Liver (tissue), 9 donors: ENCODE data around the gene OLFML2A. TPM values are rescaled to one million over a fixed set of nuclear protein-coding genes. Genes with fewer than 3 reads are reported as not detected.

ENCODE experiments used
- DNase-seq: peaks from one replicate; pipeline ENCODE4 v3.0.0-alpha.2; 2017; ENCODE audit warnings: low spot score
- H3K27ac ChIP-seq, 2 donors: one replicate each; pipeline ENCODE4 v1.7.0; 2013; ENCODE audit warnings: inconsistent platforms in 2 of 2, low read length in 2 of 2, control low read depth in 1 of 2, low read depth in 1 of 2, mild to moderate bottlenecking in 1 of 2
- H3K27me3 ChIP-seq, 4 donors: one replicate each; pipeline versions ENCODE4 v1.6.1 to v1.7.0; 2013; ENCODE audit warnings: low read length in 3 of 4, inconsistent platforms in 1 of 4, mild to moderate bottlenecking in 1 of 4, moderate library complexity in 1 of 4; ENCODE audit not compliant: control insufficient read depth in 4 of 4, insufficient read depth in 4 of 4
- H3K36me3 ChIP-seq, 4 donors: one replicate each; pipeline versions ENCODE4 v1.6.1 to v1.7.0; 2013; ENCODE audit warnings: low read length in 3 of 4, mild to moderate bottlenecking in 3 of 4, low read depth in 1 of 4, moderate library complexity in 1 of 4; ENCODE audit not compliant: control insufficient read depth in 4 of 4, insufficient read depth in 3 of 4
- H3K4me1 ChIP-seq, 4 donors: one replicate each; pipeline versions ENCODE4 v1.6.1 to v1.7.0; 2013; ENCODE audit warnings: low read length in 3 of 4, mild to moderate bottlenecking in 3 of 4, moderate library complexity in 1 of 4; ENCODE audit not compliant: control insufficient read depth in 4 of 4, insufficient read depth in 4 of 4
- H3K4me3 ChIP-seq, 3 donors: one replicate each; pipeline versions ENCODE4 v1.6.1 to v1.7.0; 2013; ENCODE audit warnings: low read length in 3 of 3, control low read depth in 1 of 3, low read depth in 1 of 3, mild to moderate bottlenecking in 1 of 3
- H3K9ac ChIP-seq, 2 donors: one replicate each; pipeline ENCODE4 v1.7.0; 2013; ENCODE audit warnings: low read length in 2 of 2, mild to moderate bottlenecking in 2 of 2, moderate library complexity in 2 of 2, control low read depth in 1 of 2, low read depth in 1 of 2
- H3K9me3 ChIP-seq, 4 donors: one replicate each; pipeline versions ENCODE4 v1.6.1 to v1.7.0; 2013; ENCODE audit warnings: low read length in 3 of 4; ENCODE audit not compliant: control insufficient read depth in 4 of 4
- EGR1 ChIP-seq, 2 donors: IDR thresholded peaks; 2 replicates each; pipeline ENCODE4 v1.6.1; 2016 to 2018; ENCODE audit warnings: antibody characterized with exemption in 2 of 2, low read depth in 2 of 2
- FOXA1 ChIP-seq: IDR thresholded peaks from 2 replicates; pipeline ENCODE4 v1.6.1; 2016; ENCODE audit warnings: antibody characterized with exemption
- FOXA2 ChIP-seq: IDR thresholded peaks from 2 replicates; pipeline ENCODE4 v1.6.1; 2016; ENCODE audit warnings: antibody characterized with exemption
- GABPA ChIP-seq, 2 donors: IDR thresholded peaks in 1 of 2; conservative IDR thresholded peaks in 1 of 2; 2 replicates each; pipeline ENCODE4 v1.6.1; 2016; ENCODE audit warnings: antibody characterized with exemption in 2 of 2, mild to moderate bottlenecking in 1 of 2, moderate library complexity in 1 of 2
- HNF4A ChIP-seq, 2 donors: conservative IDR thresholded peaks; 2 replicates each; pipeline ENCODE4 v1.6.1; 2016; ENCODE audit warnings: antibody characterized with exemption in 2 of 2, mild to moderate bottlenecking in 2 of 2
- HNF4G ChIP-seq: IDR thresholded peaks from 2 replicates; pipeline ENCODE4 v1.6.1; 2016; ENCODE audit warnings: antibody characterized with exemption
- JUND ChIP-seq, 2 donors: IDR thresholded peaks; 2 replicates each; pipeline ENCODE4 v1.6.1; 2016; ENCODE audit warnings: antibody characterized with exemption in 2 of 2
- NR2F2 ChIP-seq: IDR thresholded peaks from 2 replicates; pipeline ENCODE4 v1.6.1; 2016; ENCODE audit warnings: antibody characterized with exemption
- RAD21 ChIP-seq, 2 donors: IDR thresholded peaks; 2 replicates each; pipeline ENCODE4 v1.6.1; 2016; ENCODE audit warnings: antibody characterized with exemption in 2 of 2, mild to moderate bottlenecking in 2 of 2
- RXRA ChIP-seq, 2 donors: IDR thresholded peaks; 2 replicates each; pipeline ENCODE4 v1.6.1; 2017 to 2018; ENCODE audit warnings: antibody characterized with exemption in 2 of 2, mild to moderate bottlenecking in 1 of 2
- SP1 ChIP-seq: IDR thresholded peaks from 2 replicates; pipeline ENCODE4 v1.6.1; 2018; ENCODE audit warnings: antibody characterized with exemption, mild to moderate bottlenecking
- TAF1 ChIP-seq: conservative IDR thresholded peaks from 2 replicates; pipeline ENCODE4 v1.6.1; 2016; ENCODE audit warnings: antibody characterized with exemption, mild to moderate bottlenecking
- YY1 ChIP-seq: IDR thresholded peaks from 2 replicates; pipeline ENCODE4 v1.6.1; 2016; ENCODE audit warnings: antibody characterized with exemption, mild to moderate bottlenecking
- WGBS: extraction: QIAGEN DNeasy Blood & Tissue Kit; methylation state at CpG from one replicate; pipeline ENCODE4 v1.1.7; 2013; 5-methylcytosine and 5-hydroxymethylcytosine counted together
- polyA plus RNA-seq, 2 donors: library from polyadenylated mRNA; stranded (reverse) in 1 of 2; unstranded in 1 of 2; fragments of 200-250 nt in 1 of 2; fragments of >200 nt in 1 of 2; fragmentation: Nextera tagmentation in 1 of 2; extraction: Ambion mirVana in 1 of 2; gene quantifications; one replicate each; pipeline versions ENCODE4 v1.2.1 to v1.2.3, GENCODE V29; 2013 to 2015
- total RNA-seq, 2 donors: library from RNA; depleted of rRNA; stranded (reverse); fragments of >200 nt; gene quantifications; one replicate each; pipeline ENCODE4 v1.2.3, GENCODE V29; 2014
- TF ChIP-seq, protein P1 (sequence below): IDR thresholded peaks from 2 replicates; pipeline ENCODE4 v1.6.1; 2016; ENCODE audit warnings: antibody characterized with exemption
- TF ChIP-seq, protein P2 (sequence below): IDR thresholded peaks from 2 replicates; pipeline ENCODE4 v1.6.1; 2016; ENCODE audit warnings: antibody characterized with exemption, mild to moderate bottlenecking
- TF ChIP-seq, protein P3 (sequence below): IDR thresholded peaks from 2 replicates; pipeline ENCODE4 v1.6.1; 2016; ENCODE audit warnings: antibody characterized with exemption
- TF ChIP-seq, protein P4 (sequence below): fragments of 150-350 bp; IDR thresholded peaks from 2 replicates; pipeline ENCODE4 v1.5.1; 2017; ENCODE audit warnings: improper control_type of control experiment, low read depth, low read length; ENCODE audit not compliant: missing input control
- donor health status: healthy.
- donor health status: healthy.
- donor health status: healthy.
- donor health status: healthy.
- donor health status: healthy.

OLFML2A gene
- total and polyA plus RNA-seq, 4 donors, result 0.15 to 1.1 (median 0.53) TPM

DNA sequence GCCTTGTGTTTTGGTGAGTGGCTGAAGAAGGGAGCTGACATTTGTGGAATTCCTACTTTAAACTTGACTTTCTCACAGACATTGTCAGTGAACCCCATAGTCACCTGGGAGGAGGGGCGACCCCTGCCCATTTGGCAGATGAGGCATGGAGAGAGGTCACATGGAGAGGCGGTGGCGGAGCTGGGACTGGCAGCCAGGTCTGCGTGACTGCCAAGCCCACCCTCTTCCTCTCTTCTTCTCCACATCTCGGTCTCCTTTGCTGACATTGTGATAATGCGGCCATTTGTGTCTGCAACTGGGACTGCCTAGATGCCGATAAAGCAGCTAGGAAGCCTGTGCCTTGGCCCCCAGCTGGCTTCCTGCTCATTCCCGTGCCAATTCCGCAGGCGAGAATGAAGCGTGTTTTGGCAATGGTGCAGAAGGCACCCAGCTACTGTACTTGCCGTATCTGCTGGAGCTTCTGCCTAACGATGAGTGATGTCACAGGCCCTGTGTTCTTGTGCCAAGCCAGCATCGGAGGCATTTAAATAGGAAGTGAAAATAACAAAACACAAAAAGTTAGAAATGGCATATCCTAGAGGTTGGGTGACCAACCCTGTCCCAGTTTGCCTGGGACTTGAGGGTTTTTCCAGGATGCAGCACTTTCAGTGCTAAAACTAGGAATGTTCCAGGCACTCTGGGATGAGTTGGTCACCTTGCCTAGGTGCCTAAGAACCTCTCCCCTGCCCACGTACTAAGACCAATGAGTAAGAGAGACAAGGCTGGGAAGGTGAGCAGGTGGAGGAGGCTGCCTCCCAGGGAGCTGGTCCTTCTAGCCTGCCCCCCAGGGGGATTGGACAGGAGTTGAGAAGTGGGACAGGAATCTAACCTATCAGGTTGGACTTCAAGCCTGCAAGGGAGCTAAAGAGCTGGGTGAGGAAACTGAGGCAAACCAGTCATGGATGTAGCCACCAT lies 23.6 kb downstream of the OLFML2A start:
- Histone ChIP-seq H3K36me3 (no peaks in the 10 kb centered on the region), H3K27me3 (no peaks in the 10 kb centered on the region), H3K4me1 (no peaks in the 10 kb centered on the region), H3K9ac (no peak overlapping the region), H3K27ac (no peak overlapping the region), H3K9me3 (no peaks in the 10 kb centered on the region), H3K4me3 (no peak overlapping the region)
- no peak for DNase-seq
- TF ChIP-seq NR2F2, result no peak
- TF ChIP-seq JUND (IDR thresholded peaks at IDR 0.05), result no peak
- TF ChIP-seq, protein P1, sequence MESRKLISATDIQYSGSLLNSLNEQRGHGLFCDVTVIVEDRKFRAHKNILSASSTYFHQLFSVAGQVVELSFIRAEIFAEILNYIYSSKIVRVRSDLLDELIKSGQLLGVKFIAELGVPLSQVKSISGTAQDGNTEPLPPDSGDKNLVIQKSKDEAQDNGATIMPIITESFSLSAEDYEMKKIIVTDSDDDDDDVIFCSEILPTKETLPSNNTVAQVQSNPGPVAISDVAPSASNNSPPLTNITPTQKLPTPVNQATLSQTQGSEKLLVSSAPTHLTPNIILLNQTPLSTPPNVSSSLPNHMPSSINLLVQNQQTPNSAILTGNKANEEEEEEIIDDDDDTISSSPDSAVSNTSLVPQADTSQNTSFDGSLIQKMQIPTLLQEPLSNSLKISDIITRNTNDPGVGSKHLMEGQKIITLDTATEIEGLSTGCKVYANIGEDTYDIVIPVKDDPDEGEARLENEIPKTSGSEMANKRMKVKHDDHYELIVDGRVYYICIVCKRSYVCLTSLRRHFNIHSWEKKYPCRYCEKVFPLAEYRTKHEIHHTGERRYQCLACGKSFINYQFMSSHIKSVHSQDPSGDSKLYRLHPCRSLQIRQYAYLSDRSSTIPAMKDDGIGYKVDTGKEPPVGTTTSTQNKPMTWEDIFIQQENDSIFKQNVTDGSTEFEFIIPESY, result no peak
- TF ChIP-seq GABPA (IDR thresholded peaks at IDR 0.05 in 1 of 2, conservative IDR thresholded peaks at IDR 0.05 in 1 of 2), result no peak
- TF ChIP-seq RAD21 (IDR thresholded peaks at IDR 0.05), result no peak
- TF ChIP-seq, protein P2, sequence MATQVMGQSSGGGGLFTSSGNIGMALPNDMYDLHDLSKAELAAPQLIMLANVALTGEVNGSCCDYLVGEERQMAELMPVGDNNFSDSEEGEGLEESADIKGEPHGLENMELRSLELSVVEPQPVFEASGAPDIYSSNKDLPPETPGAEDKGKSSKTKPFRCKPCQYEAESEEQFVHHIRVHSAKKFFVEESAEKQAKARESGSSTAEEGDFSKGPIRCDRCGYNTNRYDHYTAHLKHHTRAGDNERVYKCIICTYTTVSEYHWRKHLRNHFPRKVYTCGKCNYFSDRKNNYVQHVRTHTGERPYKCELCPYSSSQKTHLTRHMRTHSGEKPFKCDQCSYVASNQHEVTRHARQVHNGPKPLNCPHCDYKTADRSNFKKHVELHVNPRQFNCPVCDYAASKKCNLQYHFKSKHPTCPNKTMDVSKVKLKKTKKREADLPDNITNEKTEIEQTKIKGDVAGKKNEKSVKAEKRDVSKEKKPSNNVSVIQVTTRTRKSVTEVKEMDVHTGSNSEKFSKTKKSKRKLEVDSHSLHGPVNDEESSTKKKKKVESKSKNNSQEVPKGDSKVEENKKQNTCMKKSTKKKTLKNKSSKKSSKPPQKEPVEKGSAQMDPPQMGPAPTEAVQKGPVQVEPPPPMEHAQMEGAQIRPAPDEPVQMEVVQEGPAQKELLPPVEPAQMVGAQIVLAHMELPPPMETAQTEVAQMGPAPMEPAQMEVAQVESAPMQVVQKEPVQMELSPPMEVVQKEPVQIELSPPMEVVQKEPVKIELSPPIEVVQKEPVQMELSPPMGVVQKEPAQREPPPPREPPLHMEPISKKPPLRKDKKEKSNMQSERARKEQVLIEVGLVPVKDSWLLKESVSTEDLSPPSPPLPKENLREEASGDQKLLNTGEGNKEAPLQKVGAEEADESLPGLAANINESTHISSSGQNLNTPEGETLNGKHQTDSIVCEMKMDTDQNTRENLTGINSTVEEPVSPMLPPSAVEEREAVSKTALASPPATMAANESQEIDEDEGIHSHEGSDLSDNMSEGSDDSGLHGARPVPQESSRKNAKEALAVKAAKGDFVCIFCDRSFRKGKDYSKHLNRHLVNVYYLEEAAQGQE, result no peak
- TF ChIP-seq FOXA1, result no peak
- WGBS, result 67% methylated on average over 15 of the region's 15 CpGs

DNA sequence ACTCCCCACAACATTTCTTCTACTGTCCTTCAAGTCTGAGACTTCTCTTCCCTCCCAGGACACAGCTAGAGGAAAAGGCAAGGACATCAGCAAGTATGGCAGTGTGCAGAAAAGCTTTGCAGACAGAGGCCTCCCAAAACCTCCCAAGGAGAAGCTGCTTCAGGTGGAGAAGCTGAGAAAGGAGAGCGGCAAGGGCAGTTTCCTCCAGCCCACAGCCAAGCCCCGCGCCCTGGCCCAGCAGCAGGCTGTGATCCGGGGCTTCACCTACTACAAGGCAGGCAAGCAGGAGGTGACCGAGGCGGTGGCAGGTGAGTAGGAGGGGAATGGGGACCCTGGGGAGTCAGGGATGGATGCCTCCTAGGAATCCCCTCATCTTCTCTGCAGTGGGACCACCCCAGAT lies 24.4 kb downstream of the OLFML2A start:
- Histone ChIP-seq H3K36me3 (no peaks in the 10 kb centered on the region), H3K27me3 (no peaks in the 10 kb centered on the region), H3K4me3 (no peak overlapping the region), H3K27ac (no peak overlapping the region), H3K4me1 (no peaks in the 10 kb centered on the region), H3K9me3 (no peaks in the 10 kb centered on the region), H3K9ac (no peak overlapping the region)
- DNase-seq, result no peak
- WGBS, result 94% methylated on average over 6 of the region's 6 CpGs
- TF ChIP-seq, protein P3, sequence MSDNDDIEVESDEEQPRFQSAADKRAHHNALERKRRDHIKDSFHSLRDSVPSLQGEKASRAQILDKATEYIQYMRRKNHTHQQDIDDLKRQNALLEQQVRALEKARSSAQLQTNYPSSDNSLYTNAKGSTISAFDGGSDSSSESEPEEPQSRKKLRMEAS, result no peak
- TF ChIP-seq HNF4A (conservative IDR thresholded peaks at IDR 0.05), result no peak
- no peak for TF ChIP-seq RXRA (IDR thresholded peaks at IDR 0.05)
- no peak for TF ChIP-seq JUND (IDR thresholded peaks at IDR 0.05)
- TF ChIP-seq FOXA2, result no peak
- no peak for TF ChIP-seq FOXA1
- TF ChIP-seq, protein P4, sequence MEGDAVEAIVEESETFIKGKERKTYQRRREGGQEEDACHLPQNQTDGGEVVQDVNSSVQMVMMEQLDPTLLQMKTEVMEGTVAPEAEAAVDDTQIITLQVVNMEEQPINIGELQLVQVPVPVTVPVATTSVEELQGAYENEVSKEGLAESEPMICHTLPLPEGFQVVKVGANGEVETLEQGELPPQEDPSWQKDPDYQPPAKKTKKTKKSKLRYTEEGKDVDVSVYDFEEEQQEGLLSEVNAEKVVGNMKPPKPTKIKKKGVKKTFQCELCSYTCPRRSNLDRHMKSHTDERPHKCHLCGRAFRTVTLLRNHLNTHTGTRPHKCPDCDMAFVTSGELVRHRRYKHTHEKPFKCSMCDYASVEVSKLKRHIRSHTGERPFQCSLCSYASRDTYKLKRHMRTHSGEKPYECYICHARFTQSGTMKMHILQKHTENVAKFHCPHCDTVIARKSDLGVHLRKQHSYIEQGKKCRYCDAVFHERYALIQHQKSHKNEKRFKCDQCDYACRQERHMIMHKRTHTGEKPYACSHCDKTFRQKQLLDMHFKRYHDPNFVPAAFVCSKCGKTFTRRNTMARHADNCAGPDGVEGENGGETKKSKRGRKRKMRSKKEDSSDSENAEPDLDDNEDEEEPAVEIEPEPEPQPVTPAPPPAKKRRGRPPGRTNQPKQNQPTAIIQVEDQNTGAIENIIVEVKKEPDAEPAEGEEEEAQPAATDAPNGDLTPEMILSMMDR, result no peak
- no peak for TF ChIP-seq YY1
- no peak for TF ChIP-seq RAD21 (IDR thresholded peaks at IDR 0.05)
- TF ChIP-seq, protein P1, result no peak
- no peak for TF ChIP-seq HNF4G
- TF ChIP-seq GABPA (IDR thresholded peaks at IDR 0.05 in 1 of 2, conservative IDR thresholded peaks at IDR 0.05 in 1 of 2), result no peak
- TF ChIP-seq EGR1 (IDR thresholded peaks at IDR 0.05; ENCODE audit: low read depth in 2 of 2), result no peak
- TF ChIP-seq SP1, result no peak
- TF ChIP-seq, protein P2, result no peak
- TF ChIP-seq NR2F2, result no peak
- TF ChIP-seq TAF1, result no peak
